ENCODE data around the gene MAP3K3. TPM values are rescaled to one million over a fixed set of nuclear protein-coding genes. Genes with fewer than 3 reads are reported as not detected.

Gene MAP3K3
- polyA plus RNA-seq, 2 of the 4 experiments (the other 2 are of a cell fraction) = 10.8 to 11.2 TPM

DNA sequence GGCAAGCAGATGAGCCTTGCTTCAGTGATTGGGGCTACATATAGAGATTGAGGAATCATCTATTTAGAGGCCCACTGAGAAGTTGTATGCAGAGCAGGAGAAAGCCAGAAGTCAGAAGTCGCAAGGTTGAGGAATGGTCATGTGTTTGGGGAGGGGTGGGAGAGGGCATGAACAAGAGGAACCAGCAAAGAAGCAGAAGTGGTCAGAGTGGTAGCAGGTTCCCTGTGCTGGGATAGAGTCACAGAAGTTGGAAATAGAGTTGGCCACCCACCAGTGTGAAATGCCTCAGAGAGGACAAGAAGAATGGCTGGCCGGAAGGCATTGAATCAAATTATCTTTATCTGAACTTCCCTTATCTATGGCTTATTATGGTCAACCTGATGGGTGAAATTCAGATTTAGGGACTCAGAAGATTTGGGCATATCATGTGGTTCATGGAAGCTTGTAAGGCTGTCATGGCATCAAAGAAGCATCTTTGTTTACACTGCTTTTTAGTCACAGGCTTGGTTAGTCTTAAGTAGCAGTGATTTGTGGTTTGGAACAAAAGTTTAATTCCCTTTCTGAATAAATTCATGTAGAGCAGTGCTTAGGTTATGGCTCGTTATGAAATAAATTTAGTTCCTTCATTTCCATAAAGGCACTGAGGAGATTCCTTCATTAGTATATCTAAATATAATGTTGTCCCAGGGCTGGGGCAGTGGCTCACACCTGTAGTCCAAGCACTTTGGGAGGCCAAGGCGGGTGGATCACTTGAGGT, 19.7 kb downstream of the MAP3K3 start:
- ChIA-PET POLR2A (no interaction called here), CTCF (interaction anchor here (1.2 to 2.0 kb wide), 3 partner anchors 9 to 16 kb away, joined by 3 to 6 read pairs (median 3); no protein-coding TSS in a partner anchor)
- ATAC-seq (no peak), FAIRE-seq (no peak), DNase-seq (ENCODE audit: low read depth in 1 of 2, low spot score in 1 of 2) (no peak)
- WGBS (ENCODE audit: missing lambda C conversion rate) = 89% methylated on average over 4 of the region's 4 CpGs
- H3K4me3 ChIP-seq = no peak overlapping the region
- H3K4me1 ChIP-seq = no peaks in the 10 kb centered on the region
- no peak overlapping the region for H3K27ac ChIP-seq
- no peaks in the 10 kb centered on the region for H3K9me3 ChIP-seq
- no peak for TF ChIP-seq SMC3 (IDR thresholded peaks at IDR 0.05)
- TF ChIP-seq ZSCAN20 (CRISPR knock-in tag; IDR thresholded peaks at IDR 0.05) = no peak
- TF ChIP-seq, protein P1, sequence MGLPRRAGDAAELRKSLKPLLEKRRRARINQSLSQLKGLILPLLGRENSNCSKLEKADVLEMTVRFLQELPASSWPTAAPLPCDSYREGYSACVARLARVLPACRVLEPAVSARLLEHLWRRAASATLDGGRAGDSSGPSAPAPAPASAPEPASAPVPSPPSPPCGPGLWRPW (IDR thresholded peaks at IDR 0.05) = no peak
- TF ChIP-seq CEBPB (IDR thresholded peaks at IDR 0.05) = no peak
- no peak for TF ChIP-seq KDM5A (IDR thresholded peaks at IDR 0.05)
- TF ChIP-seq TFCP2L1 (CRISPR knock-in tag; IDR thresholded peaks at IDR 0.05) = no peak
- TF ChIP-seq NPAS2 (CRISPR knock-in tag; IDR thresholded peaks at IDR 0.05; ENCODE audit: borderline replicate concordance) = no peak
- no peak for TF ChIP-seq MYC (IDR thresholded peaks at IDR 0.05; ENCODE audit: borderline replicate concordance, low read length)
- TF ChIP-seq NR3C1 (IDR thresholded peaks at IDR 0.05) = no peak
- no peak for TF ChIP-seq CTCF (IDR thresholded peaks at IDR 0.05)
- TF ChIP-seq JUN (IDR thresholded peaks at IDR 0.05) = no peak
- no peak for TF ChIP-seq RCOR1 (IDR thresholded peaks at IDR 0.05; ENCODE audit: low read depth, low read length)
- TF ChIP-seq EHMT2 (IDR thresholded peaks at IDR 0.05; ENCODE audit: low read depth) = no peak
- no peak for TF ChIP-seq FOSB (CRISPR knock-in tag; IDR thresholded peaks at IDR 0.05)
- no peak overlapping the region for H3K4me2 ChIP-seq

DNA sequence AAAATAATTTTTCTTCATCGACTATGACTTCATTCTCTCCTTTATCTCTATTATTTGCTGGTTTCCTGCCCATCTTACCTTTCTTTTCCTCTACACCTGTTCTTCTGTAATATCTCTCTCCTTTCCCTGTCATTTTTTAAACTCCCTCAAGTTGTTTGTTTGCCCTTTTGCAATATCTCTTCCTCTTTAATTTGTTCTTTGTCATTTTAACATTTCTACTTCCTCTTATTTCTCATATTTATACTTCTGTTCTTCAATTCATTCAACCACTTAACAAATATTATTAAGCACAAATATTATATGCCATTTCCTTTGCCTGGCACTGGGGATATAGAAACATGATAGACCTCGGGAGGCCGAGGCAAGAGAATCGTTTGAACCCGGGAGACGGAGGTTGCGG, 22.6 kb downstream of the MAP3K3 start:
- DNase-seq (ENCODE audit: low read depth in 1 of 2, low spot score in 1 of 2) (no peak), ATAC-seq (no peak), FAIRE-seq (no peak)
- Histone ChIP-seq H3K4me3 (no peak overlapping the region), H3K4me2 (no peak overlapping the region), H3K4me1 (no peaks in the 10 kb centered on the region), H3K9me3 (no peaks in the 10 kb centered on the region), H3K27ac (no peak overlapping the region)
- WGBS (ENCODE audit: missing lambda C conversion rate) = 95% methylated on average over 7 of the region's 7 CpGs
- POLR2A ChIA-PET = no interaction called here
- TF ChIP-seq ZNF302 (CRISPR knock-in tag; IDR thresholded peaks at IDR 0.05) (no peak), KDM5A (IDR thresholded peaks at IDR 0.05) (no peak), MAZ (IDR thresholded peaks at IDR 0.05; ENCODE audit: borderline replicate concordance, low read depth, low read length) (no peak), NPAS2 (CRISPR knock-in tag; IDR thresholded peaks at IDR 0.05; ENCODE audit: borderline replicate concordance) (no peak), HMGXB4 (CRISPR knock-in tag; IDR thresholded peaks at IDR 0.05; ENCODE audit: borderline replicate concordance) (no peak), ZFP36 (IDR thresholded peaks at IDR 0.05; ENCODE audit: borderline replicate concordance, partially characterized antibody) (no peak), CBX2 (IDR thresholded peaks at IDR 0.05; ENCODE audit: borderline replicate concordance, low read depth) (no peak), CHD2 (IDR thresholded peaks at IDR 0.05; ENCODE audit: low read length, partially characterized antibody) (no peak), TFCP2L1 (CRISPR knock-in tag; IDR thresholded peaks at IDR 0.05) (no peak), MAFK (IDR thresholded peaks at IDR 0.05; ENCODE audit: partially characterized antibody) (no peak), HDAC2 (IDR thresholded peaks at IDR 0.05) (no peak)
- TF ChIP-seq, protein P2, sequence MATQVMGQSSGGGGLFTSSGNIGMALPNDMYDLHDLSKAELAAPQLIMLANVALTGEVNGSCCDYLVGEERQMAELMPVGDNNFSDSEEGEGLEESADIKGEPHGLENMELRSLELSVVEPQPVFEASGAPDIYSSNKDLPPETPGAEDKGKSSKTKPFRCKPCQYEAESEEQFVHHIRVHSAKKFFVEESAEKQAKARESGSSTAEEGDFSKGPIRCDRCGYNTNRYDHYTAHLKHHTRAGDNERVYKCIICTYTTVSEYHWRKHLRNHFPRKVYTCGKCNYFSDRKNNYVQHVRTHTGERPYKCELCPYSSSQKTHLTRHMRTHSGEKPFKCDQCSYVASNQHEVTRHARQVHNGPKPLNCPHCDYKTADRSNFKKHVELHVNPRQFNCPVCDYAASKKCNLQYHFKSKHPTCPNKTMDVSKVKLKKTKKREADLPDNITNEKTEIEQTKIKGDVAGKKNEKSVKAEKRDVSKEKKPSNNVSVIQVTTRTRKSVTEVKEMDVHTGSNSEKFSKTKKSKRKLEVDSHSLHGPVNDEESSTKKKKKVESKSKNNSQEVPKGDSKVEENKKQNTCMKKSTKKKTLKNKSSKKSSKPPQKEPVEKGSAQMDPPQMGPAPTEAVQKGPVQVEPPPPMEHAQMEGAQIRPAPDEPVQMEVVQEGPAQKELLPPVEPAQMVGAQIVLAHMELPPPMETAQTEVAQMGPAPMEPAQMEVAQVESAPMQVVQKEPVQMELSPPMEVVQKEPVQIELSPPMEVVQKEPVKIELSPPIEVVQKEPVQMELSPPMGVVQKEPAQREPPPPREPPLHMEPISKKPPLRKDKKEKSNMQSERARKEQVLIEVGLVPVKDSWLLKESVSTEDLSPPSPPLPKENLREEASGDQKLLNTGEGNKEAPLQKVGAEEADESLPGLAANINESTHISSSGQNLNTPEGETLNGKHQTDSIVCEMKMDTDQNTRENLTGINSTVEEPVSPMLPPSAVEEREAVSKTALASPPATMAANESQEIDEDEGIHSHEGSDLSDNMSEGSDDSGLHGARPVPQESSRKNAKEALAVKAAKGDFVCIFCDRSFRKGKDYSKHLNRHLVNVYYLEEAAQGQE (IDR thresholded peaks at IDR 0.05) = no peak
- CTCF ChIA-PET = no interaction called here

Measured in A549 (cell line).